ENCODE data around the gene PAQR7.

The PAQR7 gene

GRCh38 chr1:25813734-25814471, 61.6 kb downstream of the PAQR7 start:
- no peak for DNase-seq

DNA sequence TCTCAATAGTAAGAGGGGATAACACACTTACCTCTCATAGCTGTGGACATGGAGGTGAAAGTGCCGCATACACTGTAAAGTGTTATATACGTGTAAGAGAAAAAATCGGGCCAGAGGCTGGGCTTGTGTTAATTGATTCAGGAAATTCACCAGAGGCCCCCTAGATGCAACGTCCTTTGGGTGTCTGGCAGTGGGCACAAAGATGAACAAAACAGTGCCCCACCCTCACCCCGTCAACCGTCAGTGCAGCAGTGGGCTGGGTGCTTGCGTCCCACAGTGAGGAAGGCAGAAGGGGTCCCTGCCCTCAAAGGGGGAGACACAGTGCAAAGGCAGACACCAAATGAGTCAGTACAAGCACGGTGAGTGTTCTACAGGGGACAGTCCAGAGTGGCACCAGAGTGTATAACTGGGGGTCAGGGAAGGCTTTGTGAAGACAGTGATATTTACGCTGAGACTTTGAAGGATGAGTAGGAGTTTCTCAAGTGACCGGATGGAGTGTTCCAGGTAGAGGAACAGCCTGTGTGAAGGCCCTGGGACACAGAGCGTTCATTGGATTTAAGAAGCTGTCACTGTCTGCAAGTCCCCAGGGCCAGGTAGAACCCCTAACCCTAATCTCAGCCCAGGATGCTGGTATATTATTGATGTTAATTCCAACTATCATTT, 62.3 kb downstream of the PAQR7 start:
- DNase-seq = no peak

All from amniotic stem cell (primary cell).